Keratinocyte (primary cell): ENCODE data around the gene ACSM2B. TPM values are rescaled to one million over a fixed set of nuclear protein-coding genes. Genes with fewer than 3 reads are reported as not detected.
"Not testable (repeated sequence)": the region's sequence is repeated elsewhere in the genome, so short reads cannot be mapped to it uniquely, and the experiment has no call there.

Experiments
- DNase-seq: peaks from one replicate; pipeline ENCODE4 v3.0.0-alpha.2; 2011; ENCODE audit warnings: low read depth, missing footprints, low spot score
- FAIRE-seq: peaks from 2 replicates; lab custom pipeline; 2011; peaks lifted over from hg19 to GRCh38; lab: Jason Lieb, UNC
- H2AFZ ChIP-seq: 2 replicates; pipeline ENCODE4 v1.6.0; 2012; ENCODE audit warnings: low read length, control low read depth, inconsistent platforms; ENCODE audit not compliant: control insufficient read depth
- H3K27ac ChIP-seq: 2 replicates; pipeline ENCODE4 v1.5.1; 2011; ENCODE audit warnings: low read length; ENCODE audit not compliant: control insufficient read depth, insufficient read depth
- H3K27me3 ChIP-seq: 3 replicates; pipeline ENCODE4 v1.6.0; 2011; ENCODE audit warnings: low read length; ENCODE audit not compliant: control insufficient read depth, insufficient read depth; ENCODE audit errors: extremely low read depth
- H3K36me3 ChIP-seq, 2 experiments: 2 replicates in 1 of 2; 3 replicates in 1 of 2; pipeline ENCODE4 v1.5.1; 2011; ENCODE audit warnings: low read length in 2 of 2, mild to moderate bottlenecking in 1 of 2; ENCODE audit not compliant: control insufficient read depth in 2 of 2, insufficient read depth in 2 of 2; ENCODE audit errors: extremely low read depth in 1 of 2
- H3K4me1 ChIP-seq: 3 replicates; pipeline ENCODE4 v1.5.1; 2011; ENCODE audit warnings: low read length; ENCODE audit not compliant: control insufficient read depth, insufficient read depth; ENCODE audit errors: extremely low read depth
- H3K4me2 ChIP-seq: 3 replicates; pipeline ENCODE4 v1.6.0; 2011; ENCODE audit warnings: low read depth, low read length; ENCODE audit not compliant: control insufficient read depth, insufficient read depth; ENCODE audit errors: extremely low read depth
- H3K4me3 ChIP-seq, 3 experiments: fragments of 200-600 bp in 1 of 3; sonication (generic) in 1 of 3; 2 replicates in 2 of 3; 3 replicates in 1 of 3; pipeline ENCODE4 v1.5.1; 2011 to 2016; ENCODE audit warnings: low read length in 3 of 3, mild to moderate bottlenecking in 3 of 3, control low read depth in 2 of 3, inconsistent platforms in 1 of 3, low read depth in 1 of 3, mixed read lengths in 1 of 3, mixed run types in 1 of 3, moderate library complexity in 1 of 3; ENCODE audit not compliant: control insufficient read depth in 2 of 3, insufficient read depth in 2 of 3; ENCODE audit errors: extremely low read depth in 1 of 3
- H3K79me2 ChIP-seq: 2 replicates; pipeline ENCODE4 v1.6.0; 2012; ENCODE audit warnings: low read length; ENCODE audit not compliant: control insufficient read depth, insufficient read depth
- H3K9ac ChIP-seq: 3 replicates; pipeline ENCODE4 v1.6.0; 2011; ENCODE audit warnings: low read length; ENCODE audit not compliant: control insufficient read depth, insufficient read depth; ENCODE audit errors: extremely low read depth
- H3K9me1 ChIP-seq: 3 replicates; pipeline ENCODE4 v1.6.0; 2011; ENCODE audit warnings: low read length; ENCODE audit not compliant: control insufficient read depth, insufficient read depth; ENCODE audit errors: extremely low read depth
- H3K9me3 ChIP-seq: 2 replicates; pipeline ENCODE4 v1.5.1; 2012; ENCODE audit warnings: low read depth, low read length; ENCODE audit not compliant: control insufficient read depth
- H4K20me1 ChIP-seq: 3 replicates; pipeline ENCODE4 v1.6.0; 2011; ENCODE audit warnings: low read length; ENCODE audit not compliant: control insufficient read depth, insufficient read depth; ENCODE audit errors: extremely low read depth
- EZH2 ChIP-seq: IDR thresholded peaks from one replicate; pipeline ENCODE4 v1.6.1; 2012; ENCODE audit warnings: inconsistent platforms, mild to moderate bottlenecking, low read length, moderate library complexity
- dilution Hi-C: fragments of 300-500 bp; cut with MboI; formaldehyde crosslinking; loops from one replicate; pipeline ENCODE4 v1.7.0; 2020; ENCODE audit warnings: low sequenced_read_pairs; ENCODE audit not compliant: extremely low pct_ligation_motif_present
- polyA minus RNA-seq, 3 experiments: library from RNA; depleted of rRNA, polyadenylated mRNA; stranded (reverse); fragments of >200 nt; gene quantifications; 1 replicate in 1 of 3; 2 replicates in 1 of 3; 3 replicates in 1 of 3; pipeline ENCODE4 v1.2.3, GENCODE V29; 2011
- polyA plus RNA-seq, 5 experiments: library from polyadenylated mRNA; depleted of rRNA in 3 of 5; stranded (reverse) in 3 of 5; stranded (forward) in 1 of 5; unstranded in 1 of 5; fragments of >200 nt; gene quantifications; 1 replicate in 1 of 5; 2 replicates in 3 of 5; 3 replicates in 1 of 5; pipeline versions ENCODE4 v1.2.1 to v1.2.3, GENCODE V29; 2011 to 2012; ENCODE audit warnings: missing spikeins in 2 of 5, low read depth in 1 of 5, low replicate concordance in 1 of 5
- TF ChIP-seq, protein P1 (sequence below), 3 experiments: IDR thresholded peaks in 1 of 3; conservative IDR thresholded peaks in 1 of 3; optimal IDR thresholded peaks in 1 of 3; 2 replicates in 2 of 3; 3 replicates in 1 of 3; pipeline versions ENCODE3 to v1.5.1; 2011; ENCODE audit warnings: low read length in 3 of 3, mild to moderate bottlenecking in 3 of 3, moderate library complexity in 2 of 3, control low read depth in 1 of 3, inconsistent platforms in 1 of 3; ENCODE audit not compliant: insufficient read depth in 2 of 3; ENCODE audit errors: extremely low read depth in 1 of 3

The ACSM2B gene, protein sequence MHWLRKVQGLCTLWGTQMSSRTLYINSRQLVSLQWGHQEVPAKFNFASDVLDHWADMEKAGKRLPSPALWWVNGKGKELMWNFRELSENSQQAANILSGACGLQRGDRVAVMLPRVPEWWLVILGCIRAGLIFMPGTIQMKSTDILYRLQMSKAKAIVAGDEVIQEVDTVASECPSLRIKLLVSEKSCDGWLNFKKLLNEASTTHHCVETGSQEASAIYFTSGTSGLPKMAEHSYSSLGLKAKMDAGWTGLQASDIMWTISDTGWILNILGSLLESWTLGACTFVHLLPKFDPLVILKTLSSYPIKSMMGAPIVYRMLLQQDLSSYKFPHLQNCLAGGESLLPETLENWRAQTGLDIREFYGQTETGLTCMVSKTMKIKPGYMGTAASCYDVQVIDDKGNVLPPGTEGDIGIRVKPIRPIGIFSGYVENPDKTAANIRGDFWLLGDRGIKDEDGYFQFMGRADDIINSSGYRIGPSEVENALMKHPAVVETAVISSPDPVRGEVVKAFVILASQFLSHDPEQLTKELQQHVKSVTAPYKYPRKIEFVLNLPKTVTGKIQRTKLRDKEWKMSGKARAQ
- not detected in 3 replicates for polyA plus RNA-seq
- not detected for polyA plus RNA-seq (2011; ENCODE audit: low read depth)
- not detected in 2 replicates for polyA plus RNA-seq (2011; cell fraction: cytosol; rRNA removed)
- polyA plus RNA-seq (2011; cell fraction: nucleus; rRNA removed) = not detected in 2 replicates
- not detected in 2 replicates for polyA plus RNA-seq (2012; ENCODE audit: low replicate concordance)
- polyA minus RNA-seq = not detected in 3 replicates
- not detected for polyA minus RNA-seq (2011; cell fraction: cytosol; rRNA and poly(A)+ RNA removed)
- polyA minus RNA-seq (2011; cell fraction: nucleus; rRNA and poly(A)+ RNA removed) = not detected in 2 replicates

DNA sequence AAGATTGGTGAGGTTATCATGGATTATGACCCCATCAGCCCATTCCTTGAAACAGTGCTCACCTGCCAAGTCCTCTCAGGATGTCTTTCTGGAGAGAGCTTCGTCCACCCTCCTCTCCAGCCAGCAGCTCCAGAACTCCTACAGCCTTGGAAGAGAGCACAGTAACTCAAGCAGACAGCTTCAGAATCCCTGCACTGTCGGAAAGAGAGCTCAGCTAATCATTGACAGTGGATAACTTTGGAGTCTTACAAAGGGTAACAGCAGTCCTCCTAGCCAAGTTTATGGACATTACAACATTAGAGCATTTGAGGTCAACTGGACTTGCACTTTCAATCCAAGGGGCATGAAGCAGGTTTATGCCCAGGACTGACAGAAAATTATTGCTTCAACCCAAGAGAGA is at the start of gene ACSM2B:
Gene ACSM2B (minus strand): TSS at position 223 of the 400 bp plus-strand sequence. CDS start 11,522 bp downstream, outside the sequence.
- H3K9ac ChIP-seq, H3K27ac ChIP-seq, DNase-seq, H3K27me3 ChIP-seq, H3K4me3 ChIP-seq, FAIRE-seq, H3K79me2 ChIP-seq, H3K9me3 ChIP-seq, H3K4me2 ChIP-seq, H3K4me1 ChIP-seq, H4K20me1 ChIP-seq, H3K9me1 ChIP-seq, H3K36me3 ChIP-seq, dilution Hi-C loops, H2AFZ ChIP-seq: not testable (repeated sequence)

DNA sequence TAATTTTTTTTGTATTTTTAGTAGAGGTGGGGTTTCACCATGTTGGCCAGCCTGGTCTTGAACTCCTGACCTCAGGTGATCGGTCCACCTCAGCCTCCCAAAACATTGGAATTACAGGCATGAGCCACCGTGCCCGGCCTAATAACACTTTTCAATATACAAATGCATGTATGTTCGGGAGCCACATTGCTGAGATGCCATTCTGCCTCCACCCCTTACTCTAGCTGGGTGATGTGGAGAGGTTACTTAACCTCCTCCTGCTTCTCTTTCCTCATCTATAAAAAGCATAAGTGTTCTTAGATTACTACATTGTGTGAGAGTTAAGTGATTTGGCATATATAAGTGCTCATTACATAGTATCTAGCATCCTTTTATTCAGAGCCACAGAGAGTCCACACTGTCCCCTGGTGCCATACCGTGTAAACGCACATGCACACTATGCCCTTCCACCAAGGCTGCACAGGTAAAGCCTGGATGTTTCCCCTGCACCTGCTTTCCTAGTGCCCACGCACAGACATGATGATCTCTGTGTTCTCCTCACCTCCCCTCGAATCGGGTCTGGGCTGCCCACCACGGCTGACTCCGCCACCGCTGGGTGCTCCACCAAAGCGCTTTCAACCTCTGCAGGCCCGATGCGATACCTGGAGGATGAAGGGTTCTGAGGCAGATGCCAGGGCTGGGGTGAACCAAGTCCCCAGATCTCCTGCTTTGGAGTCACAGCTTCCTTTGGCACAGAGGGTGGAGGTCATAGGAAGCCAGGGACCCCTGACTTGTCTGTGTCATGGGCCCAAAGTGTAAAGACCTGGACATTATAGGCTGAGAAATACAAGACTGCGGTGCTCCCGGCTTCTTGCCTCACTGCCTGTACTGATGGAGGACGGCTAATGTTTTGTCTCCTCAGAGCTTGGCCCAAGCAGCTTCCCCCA is 49.0 kb upstream of the ACSM2B start:
- Histone ChIP-seq H3K4me1 (no peaks in the 10 kb centered on the region), H4K20me1 (no peaks in the 10 kb centered on the region), H3K36me3 (no peaks in the 10 kb centered on the region), H3K27me3 (no peaks in the 10 kb centered on the region), H3K4me2 (no peak overlapping the region), H3K9me3 (no peaks in the 10 kb centered on the region), H3K9me1 (no peaks in the 10 kb centered on the region), H3K9ac (no peak overlapping the region), H3K27ac (no peak overlapping the region), H3K4me3 (no peak overlapping the region), H2AFZ (no peak overlapping the region), H3K79me2 (no peaks in the 10 kb centered on the region)
- FAIRE-seq = no peak
- dilution Hi-C loops = no loop called here
- DNase-seq = no peak
- TF ChIP-seq, protein P1, sequence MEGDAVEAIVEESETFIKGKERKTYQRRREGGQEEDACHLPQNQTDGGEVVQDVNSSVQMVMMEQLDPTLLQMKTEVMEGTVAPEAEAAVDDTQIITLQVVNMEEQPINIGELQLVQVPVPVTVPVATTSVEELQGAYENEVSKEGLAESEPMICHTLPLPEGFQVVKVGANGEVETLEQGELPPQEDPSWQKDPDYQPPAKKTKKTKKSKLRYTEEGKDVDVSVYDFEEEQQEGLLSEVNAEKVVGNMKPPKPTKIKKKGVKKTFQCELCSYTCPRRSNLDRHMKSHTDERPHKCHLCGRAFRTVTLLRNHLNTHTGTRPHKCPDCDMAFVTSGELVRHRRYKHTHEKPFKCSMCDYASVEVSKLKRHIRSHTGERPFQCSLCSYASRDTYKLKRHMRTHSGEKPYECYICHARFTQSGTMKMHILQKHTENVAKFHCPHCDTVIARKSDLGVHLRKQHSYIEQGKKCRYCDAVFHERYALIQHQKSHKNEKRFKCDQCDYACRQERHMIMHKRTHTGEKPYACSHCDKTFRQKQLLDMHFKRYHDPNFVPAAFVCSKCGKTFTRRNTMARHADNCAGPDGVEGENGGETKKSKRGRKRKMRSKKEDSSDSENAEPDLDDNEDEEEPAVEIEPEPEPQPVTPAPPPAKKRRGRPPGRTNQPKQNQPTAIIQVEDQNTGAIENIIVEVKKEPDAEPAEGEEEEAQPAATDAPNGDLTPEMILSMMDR (optimal IDR thresholded peaks at IDR 0.05 in 1 of 3, IDR thresholded peaks at IDR 0.05 in 1 of 3, conservative IDR thresholded peaks at IDR 0.05 in 1 of 3; ENCODE audit: extremely low read depth in 1 of 3, insufficient read depth in 2 of 3, low read length in 3 of 3) = no peak
- no peak for TF ChIP-seq EZH2
